GM18505 (cell line): ENCODE data around the gene MLKL.

Experiments
- ATAC-seq: cut with Tn5 transposase; IDR thresholded peaks from one replicate; pipeline ENCODE4 v1.9.1; 2021; ENCODE audit not compliant: unreplicated experiment
- POLR2A ChIP-seq: IDR thresholded peaks from 4 replicates; pipeline ENCODE4 v1.6.1; 2011; ENCODE audit warnings: borderline replicate concordance; ENCODE audit not compliant: insufficient read depth, insufficient read length; ENCODE audit errors: extremely low read depth

The MLKL gene

GRCh38 chr16:74700438-74701225, at the start of gene MLKL:
TSS of gene MLKL (minus strand) at chr16:74700862. CDS start at chr16:74695757, 5,105 bp downstream.
- ATAC-seq: peak; percentile 45
- peak; percentile 61 for TF ChIP-seq POLR2A

GRCh38 chr16:74749291-74750055, 48.8 kb upstream of the MLKL start:
- ATAC-seq: no peak

GRCh38 chr16:74748616-74749026, 48.0 kb upstream of the MLKL start:
- TF ChIP-seq POLR2A: no peak

More at GRCh38 chr16:74749291-74750055, 48.8 kb upstream of the MLKL start:
- TF ChIP-seq POLR2A: no peak

GRCh38 chr16:74747716-74748615, 47.3 kb upstream of the MLKL start:
- ATAC-seq: no peak
- TF ChIP-seq POLR2A: no peak

More at GRCh38 chr16:74748616-74749026, 48.0 kb upstream of the MLKL start:
- ATAC-seq: no peak

GRCh38 chr16:74745926-74746325, 45.3 kb upstream of the MLKL start:
- no peak for ATAC-seq

GRCh38 chr16:74745109-74745615, 44.5 kb upstream of the MLKL start:
- no peak for ATAC-seq
- TF ChIP-seq POLR2A: no peak

More at GRCh38 chr16:74745926-74746325, 45.3 kb upstream of the MLKL start:
- TF ChIP-seq POLR2A: no peak

- ATAC-seq: no peak
- no peak for TF ChIP-seq POLR2A
Measured at GRCh38 chr16:74744566-74744965, 43.9 kb upstream of the MLKL start.

GRCh38 chr16:74743668-74744299, 43.1 kb upstream of the MLKL start:
- no peak for TF ChIP-seq POLR2A
- no peak for ATAC-seq

GRCh38 chr16:74743045-74743667, 42.5 kb upstream of the MLKL start:
- ATAC-seq: no peak
- no peak for TF ChIP-seq POLR2A

- ATAC-seq: no peak
- no peak for TF ChIP-seq POLR2A
Measured at GRCh38 chr16:74742051-74742481, 41.4 kb upstream of the MLKL start.

GRCh38 chr16:74740795-74741304, 40.2 kb upstream of the MLKL start:
- TF ChIP-seq POLR2A: no peak
- no peak for ATAC-seq

- ATAC-seq: no peak
- no peak for TF ChIP-seq POLR2A
Measured at GRCh38 chr16:74739275-74739674, 38.6 kb upstream of the MLKL start.
